Small intestine (tissue), 7 donors: ENCODE measurements around the gene SP1. TPM values are rescaled to one million over a fixed set of nuclear protein-coding genes. Genes with fewer than 3 reads are reported as not detected.
"Not testable (repeated sequence)": the region's sequence is repeated elsewhere in the genome, so short reads cannot be mapped to it uniquely, and the experiment has no call there.

ENCODE experiments used
- DNase-seq, 2 donors: peaks; one replicate each; pipeline versions ENCODE4 v3.0.0 to v3.0.0-alpha.2; 2013
- FAIRE-seq: peaks from 2 replicates; lab custom pipeline; 2012; peaks lifted over from hg19 to GRCh38; lab: Jason Lieb, UNC
- H3K27ac ChIP-seq, 3 donors: one replicate each; pipeline ENCODE4 v1.5.1; 2013; ENCODE audit warnings: low read length in 2 of 3, mild to moderate bottlenecking in 2 of 3, control low read depth in 1 of 3, inconsistent platforms in 1 of 3, low read depth in 1 of 3, moderate library complexity in 1 of 3
- H3K27me3 ChIP-seq, 3 donors: one replicate each; pipeline ENCODE4 v1.6.1; 2013; ENCODE audit warnings: low read length in 3 of 3, inconsistent platforms in 1 of 3; ENCODE audit not compliant: control insufficient read depth in 3 of 3, insufficient read depth in 3 of 3
- H3K36me3 ChIP-seq, 3 donors: one replicate each; pipeline ENCODE4 v1.6.1; 2013; ENCODE audit warnings: low read length in 3 of 3, inconsistent platforms in 1 of 3, low read depth in 1 of 3, mild to moderate bottlenecking in 1 of 3, moderate library complexity in 1 of 3; ENCODE audit not compliant: control insufficient read depth in 3 of 3, insufficient read depth in 2 of 3
- H3K4me1 ChIP-seq, 3 donors: one replicate each; pipeline ENCODE4 v1.6.1; 2013; ENCODE audit warnings: low read length in 2 of 3, inconsistent platforms in 1 of 3, low read depth in 1 of 3, mild to moderate bottlenecking in 1 of 3, moderate library complexity in 1 of 3; ENCODE audit not compliant: control insufficient read depth in 3 of 3, insufficient read depth in 2 of 3
- H3K4me3 ChIP-seq, 3 donors: one replicate each; pipeline ENCODE4 v1.5.1; 2013; ENCODE audit warnings: low read length in 3 of 3, control low read depth in 1 of 3, inconsistent platforms in 1 of 3, low read depth in 1 of 3, mild to moderate bottlenecking in 1 of 3, moderate library complexity in 1 of 3
- H3K9me3 ChIP-seq, 2 donors: one replicate each; pipeline ENCODE4 v1.6.1; 2013; ENCODE audit warnings: low read depth in 1 of 2, low read length in 1 of 2; ENCODE audit not compliant: control insufficient read depth in 2 of 2, insufficient read depth in 1 of 2
- WGBS, 3 donors: extraction: QIAGEN DNeasy Blood & Tissue Kit; methylation state at CpG; one replicate each; pipeline ENCODE4 v1.1.7; 2013; 5-methylcytosine and 5-hydroxymethylcytosine counted together
- polyA plus RNA-seq, 4 donors: library from polyadenylated mRNA; stranded (reverse) in 3 of 4; unstranded in 1 of 4; fragments of 200-250 nt in 3 of 4; fragments of 120-200 nt in 1 of 4; gene quantifications; one replicate each; pipeline versions ENCODE4 v1.2.1 to v1.2.3, GENCODE V29; 2013
- donor health status: healthy with polysubstance abuse.
- donor health status: control.
- donor health status: control.
- donor health status: Bipolar disorder and iron deficiency.
- donor health status: healthy.

Gene SP1
- polyA plus RNA-seq, 4 donors: 13.8 to 75.6 (median 18.3) TPM

GRCh38 chr12:53402351-53402750, 22.4 kb downstream of the SP1 start:
- not testable (repeated sequence) for H3K27ac ChIP-seq, H3K9me3 ChIP-seq, H3K4me1 ChIP-seq, FAIRE-seq, H3K4me3 ChIP-seq, DNase-seq, H3K27me3 ChIP-seq
- peaks cover 0 to 69% (median 3%) of the 10 kb centered on the region in 3 donors for H3K36me3 ChIP-seq
- WGBS, 3 donors: 95 to 99% (median 97%) methylated on average over 15 to 16 of the region's 16 CpGs

- no peaks in the 10 kb centered on the region for H3K27me3 ChIP-seq
- FAIRE-seq: no peak
- no peak for DNase-seq
- H3K36me3 ChIP-seq: peaks cover 0 to 71% (median 3%) of the 10 kb centered on the region in 3 donors
- H3K4me3 ChIP-seq: no peak overlapping the region
- no peak overlapping the region for H3K27ac ChIP-seq
- H3K4me1 ChIP-seq: no peaks in the 10 kb centered on the region
- WGBS, 3 donors: 87 to 88% (median 87%) methylated on average over 6 to 7 of the region's 7 CpGs
- no peaks in the 10 kb centered on the region for H3K9me3 ChIP-seq
These were observed 22.9 kb downstream of the SP1 start for GRCh38 chr12:53402871-53403270.

GRCh38 chr12:53410951-53411350, 31.0 kb downstream of the SP1 start:
- Histone ChIP-seq H3K4me3 (no peak overlapping the region), H3K4me1 (no peaks in the 10 kb centered on the region), H3K27ac (no peak overlapping the region), H3K9me3 (no peaks in the 10 kb centered on the region), H3K36me3 (peaks cover 10 to 55% (median 24%) of the 10 kb centered on the region in 3 donors), H3K27me3 (no peaks in the 10 kb centered on the region)
- FAIRE-seq: no peak
- no peak for DNase-seq
- WGBS, 3 donors: 96 to 98% (median 96%) methylated on average over 5 of the region's 5 CpGs

GRCh38 chr12:53413485-53414204, 33.7 kb downstream of the SP1 start:
- H3K27ac ChIP-seq: no peak overlapping the region
- whole genome bisulfite sequencing, 3 donors: 66 to 76% (median 68%) methylated on average over 3 of the region's 3 CpGs
- no peak overlapping the region for H3K4me3 ChIP-seq
- no peaks in the 10 kb centered on the region for H3K27me3 ChIP-seq
- H3K4me1 ChIP-seq: no peaks in the 10 kb centered on the region
- H3K9me3 ChIP-seq: no peaks in the 10 kb centered on the region
- no peak for DNase-seq
- H3K36me3 ChIP-seq: peaks cover 10 to 28% (median 24%) of the 10 kb centered on the region in 3 donors
- no peak for FAIRE-seq

- Histone ChIP-seq H3K36me3 (peaks cover 7 to 18% (median 16%) of the 10 kb centered on the region in 3 donors), H3K4me1 (no peaks in the 10 kb centered on the region), H3K27ac (no peak overlapping the region), H3K4me3 (no peak overlapping the region), H3K9me3 (no peaks in the 10 kb centered on the region), H3K27me3 (no peaks in the 10 kb centered on the region)
- no peak for FAIRE-seq
- no peak for DNase-seq
- 16 to 36% (median 30%) methylated on average over 3 of the region's 3 CpGs for WGBS, 3 donors
These were observed 34.9 kb downstream of the SP1 start for GRCh38 chr12:53414756-53415417.

- H3K4me3 ChIP-seq, FAIRE-seq, DNase-seq, H3K27me3 ChIP-seq, H3K9me3 ChIP-seq, H3K4me1 ChIP-seq: not testable (repeated sequence)
- peaks cover 7 to 12% (median 7%) of the 10 kb centered on the region in 3 donors for H3K36me3 ChIP-seq
- peak overlapping the region in 1 of 3 donors; percentile 12 for H3K27ac ChIP-seq
- WGBS, 3 donors: 70 to 98% (median 93%) methylated on average over 2 of the region's 2 CpGs
These were observed 35.9 kb downstream of the SP1 start for GRCh38 chr12:53415752-53416389.

GRCh38 chr12:53417291-53417816, 37.4 kb downstream of the SP1 start:
- not testable (repeated sequence) for DNase-seq, H3K36me3 ChIP-seq, H3K4me3 ChIP-seq, FAIRE-seq, H3K27me3 ChIP-seq, H3K4me1 ChIP-seq, H3K27ac ChIP-seq, H3K9me3 ChIP-seq
- WGBS, 3 donors: 65 to 76% (median 69%) methylated on average over 9 of the region's 9 CpGs

- H3K4me1 ChIP-seq: peaks cover 0 to 8% (median 2%) of the 10 kb centered on the region in 3 donors
- DNase-seq (no peak), FAIRE-seq (no peak)
- WGBS, 3 donors: 73 to 83% (median 75%) methylated on average over 3 of the region's 3 CpGs
- H3K4me3 ChIP-seq: no peak overlapping the region
- H3K9me3 ChIP-seq: no peaks in the 10 kb centered on the region
- no peaks in the 10 kb centered on the region for H3K36me3 ChIP-seq
- H3K27ac ChIP-seq: no peak overlapping the region
- no peaks in the 10 kb centered on the region for H3K27me3 ChIP-seq
These were observed 38.2 kb downstream of the SP1 start for GRCh38 chr12:53418221-53418620.
